Embryonic facial prominence (tissue), 1 donor: ENCODE measurements around the gene MYCBP2.
"Not testable (repeated sequence)": the region's sequence is repeated elsewhere in the genome, so short reads cannot be mapped to it uniquely, and the experiment has no call there.

Experiments used
- DNase-seq: peaks from one replicate; pipeline ENCODE4 v3.0.0-alpha.2; 2016; ENCODE audit errors: extremely low spot score

The MYCBP2 gene

DNA sequence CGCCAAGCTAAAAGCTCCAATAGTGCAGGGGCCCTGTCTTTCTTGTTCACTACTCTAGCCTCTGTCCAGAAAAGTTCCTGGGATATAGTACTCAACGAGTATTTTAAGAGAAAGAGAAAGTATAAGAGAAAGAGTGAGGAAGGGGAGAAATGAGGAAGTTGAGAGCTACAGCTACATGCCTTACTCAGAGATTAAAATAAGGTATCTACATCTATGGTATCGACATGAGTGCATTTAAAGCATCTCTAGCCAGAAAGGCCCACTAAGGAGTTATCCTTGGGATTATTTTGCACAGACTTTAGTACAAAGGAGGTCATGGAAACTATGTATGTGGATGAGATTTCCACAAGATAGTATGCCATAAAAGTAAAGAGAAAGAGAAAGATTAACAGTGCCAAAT is 28.5 kb downstream of the MYCBP2 start:
- DNase-seq: no peak

DNA sequence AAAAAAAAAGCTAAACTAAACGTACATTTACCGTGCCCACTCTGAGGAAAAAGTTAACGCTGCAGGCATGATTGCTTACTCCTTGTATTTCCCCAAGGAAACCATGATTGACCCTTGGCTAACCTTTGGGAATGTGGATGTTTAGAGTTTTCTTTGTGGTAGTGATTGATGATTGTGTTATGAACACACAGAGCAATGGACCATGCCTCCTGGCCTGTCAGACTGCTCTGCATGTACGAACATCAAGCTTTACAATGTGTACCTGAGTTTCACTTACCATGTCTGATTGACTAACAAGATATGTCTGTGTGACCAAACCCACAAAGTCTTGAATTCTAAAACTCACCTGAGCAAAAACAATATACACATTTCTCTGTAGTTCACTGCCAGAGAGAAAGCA is 35.1 kb downstream of the MYCBP2 start:
- no peak for DNase-seq

DNA sequence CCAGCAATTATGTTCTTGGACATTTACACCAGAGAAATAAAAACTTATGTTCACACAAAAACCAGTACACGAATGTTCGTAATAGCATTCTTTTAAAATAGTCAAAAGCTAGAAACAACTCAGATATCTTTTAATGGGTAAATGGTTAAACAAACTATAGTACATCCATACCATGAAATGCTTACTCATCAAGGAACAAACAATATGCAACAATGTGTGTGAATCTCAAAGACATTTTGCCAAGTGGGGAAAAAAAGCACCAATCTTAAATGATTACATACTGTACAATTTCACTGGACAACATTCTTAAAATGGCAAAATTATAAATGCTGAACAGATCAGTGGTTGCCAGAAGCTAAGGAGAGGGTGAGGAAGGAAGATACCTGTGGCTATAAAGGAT is 36.6 kb downstream of the MYCBP2 start:
- no peak for DNase-seq

DNA sequence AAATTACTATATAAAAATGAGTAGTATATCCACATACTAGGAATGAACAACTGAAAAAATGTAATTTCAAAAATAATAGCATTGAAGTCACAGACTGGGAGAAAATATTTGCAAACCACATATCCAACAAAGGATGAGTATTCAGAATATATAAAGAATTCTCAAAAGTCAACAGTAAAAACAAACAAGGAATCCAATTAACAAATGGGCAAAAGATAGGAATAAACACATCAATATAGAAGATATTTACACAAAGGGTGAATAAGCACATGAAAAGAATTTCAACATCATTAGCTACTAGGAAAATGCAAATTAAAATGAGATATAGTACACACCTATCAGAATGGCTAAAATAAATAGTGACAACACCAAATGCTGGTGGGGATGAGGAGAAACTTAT is 37.0 kb downstream of the MYCBP2 start:
- no peak for DNase-seq

DNA sequence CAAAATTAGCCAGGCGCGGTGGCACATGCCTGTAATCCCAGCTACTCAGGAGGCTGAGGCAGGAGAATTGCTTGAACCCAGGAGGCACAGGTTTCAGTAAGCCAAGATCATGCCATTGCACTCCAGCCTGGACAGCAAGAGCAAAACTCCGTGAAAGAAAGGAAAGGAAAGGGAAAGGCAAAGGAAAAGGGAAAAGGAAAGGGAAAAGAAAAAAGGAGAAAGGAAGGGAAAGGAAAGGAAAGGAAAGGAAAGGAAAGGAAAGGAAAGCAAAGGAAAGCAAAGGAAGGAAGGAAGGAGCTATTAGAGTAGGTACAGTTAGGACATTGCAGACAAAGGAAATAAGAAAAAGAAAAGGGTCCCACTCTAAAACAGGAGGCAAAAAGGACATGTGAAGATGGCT is 41.3 kb downstream of the MYCBP2 start:
- not testable (repeated sequence) for DNase-seq

DNA sequence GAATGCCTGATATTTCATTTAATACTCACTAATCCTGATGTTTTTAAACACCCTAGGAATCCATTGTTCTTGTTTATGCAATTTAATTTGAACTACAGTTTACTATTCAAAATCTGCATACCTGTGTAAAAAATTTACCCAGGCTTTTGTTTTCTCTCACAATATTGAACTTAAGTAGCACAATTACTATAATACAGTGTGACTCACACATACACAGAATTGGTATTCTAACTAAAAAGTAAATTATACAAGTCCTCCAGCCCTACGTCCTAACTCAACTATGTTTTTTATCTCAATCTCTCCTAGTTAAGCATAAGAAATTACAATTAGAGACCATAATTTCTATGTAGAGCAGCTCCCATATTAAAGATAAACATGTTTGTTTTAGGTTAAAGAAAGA is 41.8 kb downstream of the MYCBP2 start:
- DNase-seq: no peak

DNA sequence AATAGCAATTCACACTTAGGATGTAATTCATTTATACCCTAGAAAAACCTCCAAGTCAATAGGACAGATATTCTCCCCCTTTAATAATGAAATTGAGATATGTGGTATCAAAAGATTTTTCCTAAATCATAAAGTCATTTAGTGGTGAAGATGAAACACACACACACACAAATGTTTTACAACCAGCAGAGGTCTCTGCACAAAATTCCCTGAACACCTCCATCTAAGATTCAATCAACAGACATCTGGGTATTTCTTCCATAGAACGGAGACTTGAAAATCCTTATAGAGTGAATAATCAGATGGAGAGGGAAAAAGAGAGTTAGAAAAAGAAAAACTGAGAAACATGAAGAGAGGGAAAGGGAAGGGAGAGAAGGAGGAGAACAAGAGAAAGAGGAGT is 52.8 kb downstream of the MYCBP2 start:
- no peak for DNase-seq

DNA sequence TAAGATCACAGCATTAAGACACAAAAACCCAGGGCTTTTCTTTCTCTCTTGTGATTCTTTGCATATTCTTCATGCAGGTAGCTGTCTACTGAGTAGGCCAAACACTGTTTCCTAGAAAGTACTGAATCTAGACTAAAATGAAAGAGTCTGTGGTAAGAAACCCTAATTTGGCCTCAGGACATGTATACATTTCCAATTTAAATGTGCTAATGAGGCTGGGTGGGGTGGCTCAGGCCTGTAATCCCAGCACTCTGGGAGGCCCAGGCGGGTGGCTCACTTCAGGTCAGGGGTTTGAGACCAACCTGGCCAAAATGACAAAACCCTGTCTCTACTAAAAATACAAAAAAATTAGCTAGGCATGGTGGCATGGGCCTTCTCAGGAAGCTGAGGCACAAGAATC is 57.8 kb downstream of the MYCBP2 start:
- no peak for DNase-seq

DNA sequence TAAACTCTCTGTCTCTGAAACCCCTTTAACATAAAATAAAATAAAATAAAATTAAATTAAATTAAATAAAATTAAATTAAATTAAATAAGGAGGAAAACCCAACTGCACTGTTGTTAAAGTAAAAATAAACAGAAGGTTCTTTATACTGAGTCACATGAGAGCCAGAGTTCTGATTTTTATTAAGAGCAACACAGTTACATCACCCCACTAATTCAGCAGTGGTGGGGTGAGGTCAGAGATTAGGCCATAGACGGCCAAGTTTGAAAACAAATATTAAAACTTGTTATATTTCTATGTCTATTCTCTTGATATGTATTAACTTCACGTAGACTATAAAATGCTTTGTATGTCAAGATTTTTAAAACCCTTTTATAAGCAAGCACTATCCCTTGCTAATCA is 59.5 kb downstream of the MYCBP2 start:
- no peak for DNase-seq

DNA sequence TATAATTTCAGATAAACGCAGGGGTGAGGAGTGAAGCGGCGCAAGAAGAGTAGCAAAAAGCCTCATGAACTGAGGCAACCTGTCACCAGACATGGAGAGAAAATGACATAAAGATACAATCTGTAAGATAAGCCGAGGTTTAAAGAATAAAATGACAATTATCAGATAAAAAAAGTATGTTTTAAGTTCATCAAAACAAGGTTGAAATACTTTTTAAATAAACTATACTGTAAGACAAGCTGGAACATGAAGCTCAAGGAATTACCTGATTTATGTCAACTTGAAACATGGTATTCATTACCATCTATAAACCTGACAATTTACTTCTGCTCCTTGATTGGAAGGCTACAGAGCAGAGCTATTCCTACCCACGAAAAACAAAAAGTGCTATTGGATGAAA is 61.6 kb downstream of the MYCBP2 start:
- no peak for DNase-seq

DNA sequence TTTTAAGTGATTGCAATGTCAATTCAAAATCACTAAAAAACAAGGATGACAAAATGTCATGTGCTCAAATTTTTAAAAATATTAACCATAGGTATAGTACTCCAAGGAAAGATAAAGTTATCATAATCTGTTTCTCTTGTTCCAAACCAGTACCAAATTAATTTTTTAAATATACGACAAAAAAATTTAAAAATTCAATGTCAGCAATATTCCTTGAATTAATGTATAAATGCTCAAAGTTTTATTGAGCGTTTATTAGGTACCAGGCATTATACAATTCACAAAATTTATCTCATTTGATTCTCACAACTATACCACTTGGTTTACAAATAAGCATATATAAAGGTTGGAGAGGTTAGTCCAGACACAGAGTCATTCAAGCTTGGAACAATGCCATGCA is 64.7 kb downstream of the MYCBP2 start:
- DNase-seq: no peak

DNA sequence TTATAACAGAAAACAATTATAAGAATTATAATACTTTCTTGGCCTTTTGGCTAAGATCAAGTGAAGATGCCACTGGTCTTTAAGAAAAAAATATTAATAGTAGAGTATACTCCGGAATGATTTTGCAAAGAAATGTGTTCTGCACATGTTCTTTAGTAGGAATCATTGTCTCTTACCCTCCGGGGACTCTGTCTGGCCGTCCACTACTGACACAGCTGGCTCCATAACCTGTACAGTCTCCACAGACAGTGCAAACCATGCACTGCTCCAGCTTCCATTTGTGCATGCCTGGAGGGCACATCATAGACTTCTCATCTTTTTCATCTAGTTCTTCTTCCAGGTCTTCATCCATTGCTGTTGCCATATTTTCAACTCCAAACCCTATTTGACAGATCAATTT is 75.9 kb downstream of the MYCBP2 start:
- DNase-seq: no peak

DNA sequence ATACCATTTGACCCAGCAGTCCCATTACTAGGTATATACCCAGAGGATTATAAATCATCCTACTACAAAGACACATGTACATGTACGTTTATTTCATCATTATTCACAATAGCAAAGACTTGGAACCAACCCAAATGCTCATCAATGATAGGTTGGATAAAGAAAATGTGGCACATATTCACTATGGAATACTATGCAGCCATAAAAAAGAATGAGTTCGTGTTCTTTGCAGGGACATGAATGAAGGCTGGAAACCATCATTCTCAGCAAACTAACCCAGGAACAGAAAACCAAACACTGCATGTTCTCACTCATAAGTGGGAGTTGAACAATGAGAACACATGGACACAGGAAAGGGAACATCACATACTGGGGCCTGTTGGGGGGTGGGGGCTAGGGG is 81.7 kb downstream of the MYCBP2 start:
- not testable (repeated sequence) for DNase-seq

DNA sequence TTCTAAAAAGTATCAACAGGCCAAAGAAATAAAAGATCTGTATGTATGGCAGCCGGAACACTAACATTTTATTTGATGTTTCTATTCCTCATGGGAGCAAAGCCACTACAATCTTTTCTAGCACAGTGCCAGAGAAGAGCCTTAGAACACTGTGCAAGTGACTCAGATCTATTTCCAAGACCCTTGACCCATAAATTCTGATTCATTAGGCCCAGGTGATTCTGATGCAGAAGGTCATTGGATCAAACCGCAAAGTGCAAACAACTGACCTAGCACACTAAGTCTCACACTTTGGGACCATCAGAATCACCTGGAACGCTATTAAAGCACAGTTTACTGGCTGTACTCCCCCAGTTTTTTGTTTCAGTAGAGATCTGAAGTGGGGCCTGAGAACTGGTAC is 87.6 kb downstream of the MYCBP2 start:
- no peak for DNase-seq

DNA sequence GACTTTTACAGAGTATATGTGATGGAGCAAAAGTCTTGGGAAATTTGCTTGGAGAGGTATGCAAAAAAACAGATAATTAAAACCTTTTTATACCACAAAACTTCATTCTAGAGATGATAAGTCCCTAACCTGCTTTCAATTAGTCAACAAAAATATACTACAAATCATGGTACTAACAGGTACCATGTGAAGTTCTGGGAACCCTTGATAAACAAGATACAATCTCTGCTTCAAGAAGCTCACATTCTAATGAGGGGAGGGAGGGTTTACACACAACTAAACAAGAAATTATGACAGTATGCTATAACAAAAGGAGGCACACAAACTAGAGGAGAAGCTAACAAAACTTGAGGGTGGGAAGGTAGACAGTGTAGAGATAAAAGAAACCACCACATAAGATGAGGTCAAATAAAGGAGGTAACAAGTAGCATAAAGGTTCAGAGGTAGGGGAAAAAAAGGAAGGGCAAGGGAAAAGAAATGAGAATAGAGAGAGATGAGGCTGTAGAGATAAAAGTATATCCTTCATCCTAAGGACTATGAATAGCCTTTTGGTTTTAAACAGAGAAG is 91.4 kb downstream of the MYCBP2 start:
- DNase-seq: no peak

DNA sequence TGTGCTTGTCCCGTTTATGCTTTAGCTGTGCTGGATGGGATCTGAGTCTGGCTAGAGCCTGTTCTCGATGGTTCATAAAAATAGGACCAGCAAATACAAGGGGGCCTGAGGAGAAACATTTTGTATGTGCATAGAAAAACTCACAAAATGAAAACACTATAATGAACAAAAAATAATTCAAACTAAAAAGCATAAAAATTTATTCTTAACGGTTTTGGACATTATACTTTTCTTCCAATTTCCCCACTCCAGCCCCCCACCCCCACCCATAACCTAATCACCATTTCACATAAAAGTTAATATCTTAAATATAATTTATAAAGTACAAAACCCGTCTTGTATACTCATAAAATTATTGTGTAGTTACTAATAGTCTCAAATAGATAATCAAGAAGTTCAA is 93.7 kb downstream of the MYCBP2 start:
- no peak for DNase-seq

DNA sequence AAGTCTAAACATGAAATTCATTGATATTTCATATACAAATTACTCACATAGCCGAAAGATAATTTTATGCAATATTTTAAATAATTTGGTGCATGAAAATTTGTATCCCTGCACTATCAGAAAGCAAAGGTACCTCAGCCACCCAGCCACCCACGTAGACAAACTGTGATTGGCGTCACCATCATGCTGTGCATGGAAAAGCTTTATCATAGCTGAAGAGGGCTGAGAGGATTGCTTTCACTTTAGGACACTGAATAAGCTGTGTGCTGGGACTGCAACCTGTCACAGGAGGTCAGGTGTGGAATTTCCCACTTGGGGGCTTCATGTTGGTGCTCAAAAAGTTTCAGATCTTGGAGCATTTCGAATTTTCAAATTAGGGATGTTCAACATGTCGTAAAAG is 96.3 kb downstream of the MYCBP2 start:
- DNase-seq: no peak

DNA sequence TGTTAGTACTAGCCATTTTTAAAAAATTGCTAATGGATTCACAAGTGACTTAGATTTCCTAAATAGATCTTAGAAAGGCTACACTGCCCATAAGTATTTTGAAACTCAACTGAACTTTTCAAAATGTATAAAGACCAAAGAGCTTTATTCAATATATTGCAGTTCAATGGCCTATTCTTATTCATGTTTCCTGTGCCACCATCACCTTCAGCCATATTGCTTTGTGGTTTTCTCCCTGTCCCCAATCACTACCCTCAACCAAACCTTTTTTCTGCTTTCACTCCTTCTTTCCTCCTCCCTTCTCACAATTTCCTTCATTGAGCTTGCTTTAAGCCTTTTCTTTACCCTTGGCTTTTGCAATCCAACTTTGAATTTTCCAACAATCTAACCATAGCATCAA is 100.9 kb downstream of the MYCBP2 start:
- no peak for DNase-seq

DNA sequence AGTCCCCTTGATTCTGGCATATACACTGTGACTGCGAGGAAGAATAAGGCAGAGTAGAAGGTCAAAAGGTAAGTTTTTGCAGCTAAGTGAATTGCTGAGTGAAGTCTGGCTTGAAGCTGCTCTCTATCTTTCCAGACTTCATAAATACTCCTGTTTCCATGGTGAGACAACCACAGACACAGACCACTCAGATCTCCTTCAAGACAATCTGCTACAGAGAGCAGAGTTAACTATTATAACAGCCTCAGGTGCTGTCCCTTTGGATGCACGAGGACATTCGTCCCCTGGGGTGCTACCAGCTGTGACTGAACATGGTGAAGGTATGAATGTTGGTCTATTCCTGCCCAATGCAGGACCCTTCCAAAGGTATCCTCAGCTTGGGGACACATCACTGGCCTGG is 104.0 kb downstream of the MYCBP2 start:
- DNase-seq: no peak

DNA sequence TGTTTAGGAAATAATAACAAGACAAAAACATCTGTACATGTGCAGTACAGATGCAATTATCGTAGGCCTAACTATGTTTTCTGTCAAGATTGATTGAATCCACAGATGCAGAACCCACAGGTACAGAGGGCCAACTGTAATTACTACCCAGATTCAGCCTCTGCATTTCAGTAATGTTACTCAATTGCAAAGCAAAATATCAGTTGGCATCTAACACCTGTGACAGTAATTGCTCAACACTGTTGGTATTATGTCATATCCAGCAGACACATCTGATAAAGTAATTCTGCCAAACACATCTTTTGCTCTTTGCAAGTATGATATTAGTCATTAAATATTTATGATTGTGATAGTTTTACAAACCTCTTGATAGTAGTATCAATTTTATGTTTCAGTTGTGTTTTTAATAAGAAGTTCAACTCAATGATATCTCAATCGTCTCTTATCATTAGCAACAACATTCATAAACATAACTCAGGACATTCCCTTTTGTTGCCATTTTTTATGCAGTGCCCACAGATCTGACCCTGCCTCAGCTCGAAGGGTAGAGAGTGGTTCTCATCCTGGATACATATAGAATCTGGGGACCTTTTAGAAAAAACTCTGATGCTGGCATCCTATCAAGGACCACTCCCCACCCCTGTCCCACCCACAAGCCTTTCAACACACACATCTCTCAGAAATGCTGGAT is 104.7 kb downstream of the MYCBP2 start:
- no peak for DNase-seq

DNA sequence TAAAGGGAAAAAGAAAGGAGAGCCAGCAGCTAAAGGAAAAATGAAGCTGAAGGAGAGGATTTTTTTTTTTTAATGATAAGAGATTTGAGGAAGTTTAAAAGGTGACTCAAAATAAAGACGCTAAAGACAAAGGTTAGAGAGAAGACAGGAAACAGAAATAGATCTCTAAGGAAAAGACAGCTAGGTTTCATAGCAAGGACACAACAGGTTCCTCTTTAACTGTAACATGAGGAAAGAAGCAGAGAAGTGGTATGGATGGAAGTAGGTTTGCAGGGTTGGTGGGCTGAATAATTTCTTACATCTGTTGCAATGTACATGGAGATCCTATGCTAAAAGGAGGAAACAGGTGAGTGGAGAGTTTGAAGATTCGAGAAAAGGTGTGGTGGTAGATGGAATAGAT is 107.5 kb downstream of the MYCBP2 start:
- DNase-seq: no peak

DNA sequence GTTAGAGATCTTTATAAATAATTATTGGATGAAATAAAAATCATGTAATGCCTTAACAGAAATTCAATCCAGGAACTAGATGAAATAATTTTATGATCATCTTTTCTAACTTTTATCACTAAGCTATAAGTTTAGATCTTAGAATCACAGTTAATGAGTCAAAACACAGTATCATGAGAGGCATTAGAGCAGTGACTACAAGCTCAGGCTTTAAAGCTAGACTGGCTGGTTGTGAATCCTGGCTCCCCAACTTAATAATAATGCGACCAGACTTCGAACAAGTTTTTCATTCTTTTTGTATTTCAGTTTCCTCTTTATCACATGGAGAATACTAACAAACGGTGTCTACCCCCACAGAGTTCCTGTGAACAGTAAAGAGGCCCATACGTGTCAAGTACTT is 108.6 kb downstream of the MYCBP2 start:
- DNase-seq: no peak

DNA sequence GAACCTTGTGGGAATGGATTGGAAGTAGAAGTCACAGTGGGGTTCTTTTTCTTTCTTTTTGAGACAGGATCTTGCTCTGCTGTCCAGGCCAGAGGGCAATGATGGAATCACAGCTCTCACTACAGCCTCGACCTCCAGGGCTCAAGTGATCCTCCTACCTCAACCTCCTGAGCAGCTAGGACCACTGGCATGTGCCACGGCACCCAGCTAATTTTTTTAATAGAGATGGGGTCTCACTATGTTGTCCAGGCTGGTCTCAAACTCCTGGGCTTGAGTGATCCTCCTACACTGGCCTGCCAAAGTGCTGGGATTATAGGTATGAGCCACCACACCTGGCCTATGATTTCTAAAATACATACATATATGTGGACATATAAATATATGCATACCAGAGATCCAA is 111.4 kb downstream of the MYCBP2 start:
- no peak for DNase-seq

DNA sequence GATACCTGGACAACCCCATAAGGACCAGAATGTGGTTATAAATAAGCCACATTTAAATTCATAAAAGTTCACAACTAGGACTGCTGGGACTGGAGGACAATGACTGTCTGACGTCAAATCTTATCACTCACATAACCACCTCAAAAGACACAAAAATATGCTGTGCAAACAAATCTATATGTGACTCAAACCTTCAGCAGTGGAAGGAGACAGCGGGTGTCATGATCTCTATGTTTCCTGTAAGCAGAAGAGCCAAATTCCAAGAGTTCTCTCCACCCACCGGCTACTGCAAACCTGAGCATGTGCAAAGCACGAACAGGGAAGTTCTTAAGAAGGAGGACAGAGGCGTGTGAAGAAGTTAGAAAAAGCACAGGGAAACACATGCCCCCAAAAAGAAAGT is 113.2 kb downstream of the MYCBP2 start:
- no peak for DNase-seq
